NCI-H2196 treated with DMSO at 0.1 percent for 48 hours (cell line): ENCODE measurements around the gene HOXD4.

Source experiments
- DNase-seq: peaks from one replicate; lab custom pipeline; 2025; ENCODE audit not compliant: unreplicated experiment; lab: John Stamatoyannopoulos, UW

Gene HOXD4

DNA sequence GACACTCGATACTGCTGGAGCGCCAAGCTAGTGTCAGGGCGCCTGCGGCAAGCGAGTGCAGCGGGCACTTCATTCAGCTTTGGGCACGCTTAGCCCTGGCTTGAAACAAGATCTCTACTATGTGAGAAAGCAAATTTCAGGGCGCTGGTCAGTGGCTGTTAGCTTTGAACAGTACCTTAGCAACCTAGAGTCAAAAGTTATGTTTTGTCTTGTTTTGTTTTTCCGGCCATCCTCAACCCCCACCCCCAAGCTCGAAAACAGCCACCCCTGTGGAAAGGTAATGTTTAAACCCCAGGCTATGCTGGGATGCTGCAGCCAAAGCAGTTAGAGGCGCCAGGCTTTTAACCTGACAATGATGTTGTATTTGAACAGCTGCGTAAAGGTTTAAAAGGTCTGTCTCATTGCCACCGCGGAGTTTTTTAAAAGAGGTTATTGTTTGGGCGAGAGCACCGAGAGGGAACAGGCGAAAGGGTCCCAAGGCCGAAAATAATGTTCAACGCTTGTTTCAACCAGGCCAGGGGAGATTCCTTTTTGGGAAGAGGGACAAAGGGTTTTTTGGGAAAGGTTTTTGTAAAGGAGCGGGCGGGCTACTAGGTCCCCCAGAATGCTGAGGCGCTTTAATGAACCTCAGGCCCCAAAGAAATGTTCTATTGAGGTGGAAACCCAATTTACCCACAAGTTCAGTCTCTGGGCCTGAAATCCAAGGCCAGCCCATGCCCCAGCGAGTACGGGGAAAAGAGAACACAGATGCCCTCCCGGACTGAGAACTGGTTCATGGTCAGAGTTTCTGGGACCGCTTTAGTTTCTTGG is 37.0 kb upstream of the HOXD4 start:
- peak; percentile 97 for DNase-seq

DNA sequence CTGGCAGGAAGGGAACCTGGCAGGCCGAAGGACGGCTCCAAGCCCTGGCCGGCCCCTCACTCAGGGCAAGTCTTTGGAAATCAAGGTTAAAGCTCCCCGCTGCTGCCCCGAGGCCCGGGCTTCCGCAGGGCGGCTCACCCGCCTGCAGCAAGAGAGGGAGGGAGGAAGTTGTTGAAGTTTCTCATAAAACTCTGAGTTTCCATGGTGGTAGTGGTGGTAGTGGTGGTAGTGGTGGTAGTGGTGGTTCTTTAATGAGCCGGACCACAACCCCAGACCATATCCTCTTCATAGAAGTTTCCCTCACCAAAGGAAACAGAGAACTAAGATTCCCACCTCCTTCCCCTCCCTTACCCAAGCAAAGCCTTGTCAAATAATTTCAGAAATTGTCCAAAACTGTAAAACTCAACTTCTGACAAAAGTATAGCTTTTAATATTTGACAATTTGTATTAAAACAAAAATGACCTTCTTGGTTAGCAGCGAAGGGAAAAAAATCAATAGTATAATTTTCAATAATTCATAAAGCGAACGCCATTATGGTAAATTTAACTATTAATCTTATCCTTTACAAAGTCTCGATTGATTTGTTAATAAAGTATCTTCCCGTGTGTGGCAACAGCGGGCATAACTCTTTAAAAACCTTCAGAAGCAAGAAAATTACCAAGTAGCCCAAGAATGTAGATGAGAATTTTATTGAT is 36.3 kb upstream of the HOXD4 start:
- no peak for DNase-seq

DNA sequence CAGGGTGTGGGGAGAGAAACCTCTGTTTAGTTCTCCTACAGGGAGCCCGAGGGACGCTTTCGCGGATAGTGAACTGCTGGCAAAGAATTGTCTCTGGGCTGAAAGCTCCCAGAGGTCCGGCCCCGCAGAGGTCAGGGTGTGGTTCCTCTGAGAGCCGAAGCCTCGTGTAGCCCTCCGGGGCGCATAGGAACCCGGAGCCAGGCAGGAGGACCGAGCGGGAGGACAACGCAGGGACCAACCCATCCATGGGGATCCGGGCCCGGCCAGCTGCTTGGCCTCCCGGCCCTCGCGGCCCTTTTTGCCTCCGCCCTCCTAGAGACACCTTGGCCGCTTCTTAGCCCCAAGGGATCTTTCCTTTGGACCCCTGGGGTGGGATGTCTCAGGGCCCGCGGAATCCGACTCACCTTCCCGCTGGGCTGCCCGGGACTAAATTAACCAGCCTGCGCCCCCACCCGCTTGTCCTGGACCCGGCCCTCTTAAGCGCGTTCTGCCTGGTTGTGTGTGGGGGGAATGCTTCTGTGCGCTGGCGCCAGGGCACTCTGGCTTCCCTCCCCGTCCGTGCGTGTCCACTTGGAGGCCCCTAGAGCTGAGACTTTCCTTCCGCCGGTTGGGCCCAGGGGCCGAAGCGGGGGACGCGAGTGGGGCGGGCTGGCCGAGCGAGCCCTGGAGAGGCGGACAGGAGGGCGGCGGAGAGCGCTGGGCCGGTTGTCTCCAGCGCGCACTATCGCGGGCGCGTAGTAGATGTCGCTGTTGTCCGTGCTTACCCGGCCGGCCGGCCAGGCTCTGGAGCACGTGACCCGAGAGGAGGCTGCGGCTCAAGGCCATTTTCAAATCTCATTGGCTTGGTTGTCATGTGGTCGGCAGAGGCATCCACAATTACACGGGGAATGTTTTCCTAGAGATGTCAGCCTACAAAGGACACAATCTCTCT is 35.2 kb upstream of the HOXD4 start, which contains the start of gene HOXD10:
TSS of gene HOXD10 (plus strand) at position 896 of the 931 bp plus-strand sequence. CDS start 56 bp downstream, outside the sequence.
- no peak for DNase-seq

DNA sequence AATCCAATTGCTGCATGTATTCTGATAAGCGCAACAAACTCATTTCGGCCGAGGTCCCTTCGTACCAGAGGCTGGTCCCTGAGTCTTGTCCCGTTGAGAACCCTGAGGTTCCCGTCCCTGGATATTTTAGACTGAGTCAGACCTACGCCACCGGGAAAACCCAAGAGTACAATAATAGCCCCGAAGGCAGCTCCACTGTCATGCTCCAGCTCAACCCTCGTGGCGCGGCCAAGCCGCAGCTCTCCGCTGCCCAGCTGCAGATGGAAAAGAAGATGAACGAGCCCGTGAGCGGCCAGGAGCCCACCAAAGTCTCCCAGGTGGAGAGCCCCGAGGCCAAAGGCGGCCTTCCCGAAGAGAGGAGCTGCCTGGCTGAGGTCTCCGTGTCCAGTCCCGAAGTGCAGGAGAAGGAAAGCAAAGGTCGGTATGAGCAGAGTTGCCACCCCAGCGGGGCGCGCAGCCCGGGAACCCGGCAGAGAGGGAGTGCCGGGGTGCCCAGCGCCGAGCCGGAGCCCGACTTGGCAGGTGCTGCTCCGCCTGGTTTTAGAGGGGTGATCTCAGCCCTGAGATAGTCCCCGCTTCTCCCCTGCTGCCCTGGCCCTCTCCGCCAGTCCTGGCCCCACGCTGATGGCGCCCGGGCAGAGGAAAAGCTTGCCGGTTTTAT is 34.1 kb upstream of the HOXD4 start:
- DNase-seq, result no peak

DNA sequence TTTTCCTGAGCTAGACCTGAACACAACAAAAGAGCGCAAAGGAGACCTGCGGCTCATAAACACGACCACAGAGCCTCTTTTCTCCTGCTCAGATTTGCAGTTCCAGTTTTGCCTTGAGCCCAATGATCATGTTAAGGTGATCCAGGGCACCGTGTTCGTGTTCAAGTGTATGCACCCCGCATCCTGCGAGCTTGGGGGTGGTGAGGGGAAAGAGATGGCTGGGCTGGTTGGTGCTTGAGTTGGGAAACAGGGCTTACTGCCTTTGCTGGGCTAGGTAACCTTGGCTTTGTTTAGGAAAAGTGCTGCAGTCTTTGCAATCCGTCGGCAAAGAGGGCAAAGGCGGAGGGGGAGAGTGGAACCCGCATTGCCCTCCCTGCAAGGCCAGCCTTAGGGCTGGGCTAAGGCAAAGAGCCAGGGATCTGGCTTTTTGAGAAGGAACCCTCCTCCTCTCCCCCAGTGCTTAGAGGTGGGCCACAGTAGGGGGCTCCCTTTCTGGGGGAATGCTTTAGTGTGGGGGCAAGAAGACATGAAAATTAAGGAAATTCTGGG is 33.5 kb upstream of the HOXD4 start:
- DNase-seq, result no peak

DNA sequence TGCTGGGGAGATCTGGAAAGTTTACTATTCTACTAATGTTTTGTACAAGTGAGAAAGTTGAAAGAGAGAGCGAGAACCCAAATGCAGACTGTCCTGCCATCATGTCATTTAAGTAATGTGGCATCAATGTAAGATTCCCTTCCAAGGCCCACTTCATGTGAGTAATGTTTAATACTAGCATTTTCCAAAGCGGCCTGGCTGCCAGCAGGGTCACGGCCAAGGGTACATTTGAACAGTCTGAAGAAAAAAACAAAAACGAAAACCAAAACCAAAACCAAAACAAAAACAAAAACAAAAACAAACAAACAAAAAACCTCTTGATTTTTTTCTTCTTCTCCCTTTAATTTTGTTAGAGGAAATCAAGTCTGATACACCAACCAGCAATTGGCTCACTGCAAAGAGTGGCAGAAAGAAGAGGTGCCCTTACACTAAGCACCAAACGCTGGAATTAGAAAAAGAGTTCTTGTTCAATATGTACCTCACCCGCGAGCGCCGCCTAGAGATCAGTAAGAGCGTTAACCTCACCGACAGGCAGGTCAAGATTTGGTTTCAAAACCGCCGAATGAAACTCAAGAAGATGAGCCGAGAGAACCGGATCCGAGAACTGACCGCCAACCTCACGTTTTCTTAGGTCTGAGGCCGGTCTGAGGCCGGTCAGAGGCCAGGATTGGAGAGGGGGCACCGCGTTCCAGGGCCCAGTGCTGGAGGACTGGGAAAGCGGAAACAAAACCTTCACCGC is 32.6 kb upstream of the HOXD4 start:
- no peak for DNase-seq

DNA sequence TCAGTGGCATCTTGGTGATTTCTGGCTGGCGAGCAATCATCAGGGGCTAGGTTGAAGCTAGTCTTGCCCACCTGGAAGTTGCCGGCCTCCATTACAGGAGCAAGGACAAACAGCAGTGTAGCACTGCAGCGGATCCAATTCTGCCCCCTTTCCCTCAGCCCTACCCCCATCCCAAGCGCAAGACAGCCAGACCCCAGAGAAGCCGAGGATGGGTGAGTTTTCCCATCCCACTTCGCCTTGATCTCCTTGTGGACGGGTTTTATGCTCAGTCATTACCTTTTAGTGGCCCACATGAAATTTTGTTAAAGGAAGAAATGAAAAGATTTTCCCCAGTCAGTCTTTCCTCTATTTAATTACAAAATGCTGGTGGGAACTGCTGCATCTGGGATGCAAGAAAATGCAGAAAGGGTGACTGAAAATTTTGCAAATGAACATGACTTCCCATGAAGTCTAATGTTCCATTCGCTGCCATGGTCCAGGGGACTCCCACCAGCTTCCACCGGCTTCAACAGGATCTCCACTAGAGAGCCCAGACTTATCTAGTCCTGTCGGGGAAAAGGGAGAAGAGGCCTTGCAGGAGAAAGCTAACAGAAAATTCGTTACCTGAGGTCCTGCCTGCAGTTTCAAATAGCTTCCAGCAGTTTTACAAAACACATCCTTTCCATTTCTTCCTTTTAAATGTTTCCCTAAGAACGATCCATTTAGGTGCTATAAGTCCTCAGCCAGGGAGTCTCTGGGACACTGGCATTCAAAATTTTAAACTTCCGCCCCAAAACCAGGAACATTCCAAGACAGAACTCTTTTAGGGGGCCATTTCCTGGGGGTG is 30.8 kb upstream of the HOXD4 start:
- DNase-seq, result no peak

DNA sequence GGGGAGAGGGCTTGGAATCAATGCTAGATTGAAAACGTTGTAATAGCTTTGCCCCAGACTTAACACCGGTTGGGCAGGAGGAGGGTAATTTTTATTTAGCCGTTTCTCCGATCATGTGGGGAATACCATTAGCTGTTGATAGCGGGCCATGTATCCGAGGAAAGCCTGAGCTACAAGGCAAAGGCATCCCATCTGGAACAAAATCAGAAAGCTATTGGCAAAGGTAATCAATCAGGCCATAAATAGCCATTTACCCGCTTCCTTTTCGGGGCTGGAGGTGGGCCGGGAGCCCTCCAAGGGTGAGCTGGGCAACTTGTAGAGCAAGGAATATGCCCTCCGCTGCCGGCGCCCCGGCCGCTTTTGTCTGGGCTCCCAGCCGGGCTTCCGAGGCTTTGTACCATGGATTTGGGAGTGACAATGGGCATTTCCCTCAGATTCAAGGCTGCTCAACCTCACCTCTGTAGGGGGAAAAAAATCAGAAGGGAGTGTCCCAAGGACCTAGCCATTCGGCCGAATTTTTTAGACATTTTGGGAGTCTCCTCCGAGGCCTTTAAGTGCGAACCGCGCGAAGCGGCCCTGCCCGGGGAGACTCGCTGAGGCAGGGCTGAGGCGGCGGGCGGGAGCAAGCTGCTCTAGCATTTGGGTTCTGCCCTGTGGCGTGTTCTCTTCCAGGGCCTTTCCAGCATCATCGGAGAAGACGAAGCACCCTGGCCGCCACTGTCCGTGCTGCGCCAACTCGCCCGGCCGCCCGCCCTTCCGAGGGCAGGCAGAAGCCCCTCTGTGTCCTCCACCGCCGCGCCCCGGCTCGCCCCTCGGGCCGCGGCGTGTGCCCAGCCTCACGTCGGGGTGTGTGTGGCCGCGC is 29.9 kb upstream of the HOXD4 start:
- no peak for DNase-seq

DNA sequence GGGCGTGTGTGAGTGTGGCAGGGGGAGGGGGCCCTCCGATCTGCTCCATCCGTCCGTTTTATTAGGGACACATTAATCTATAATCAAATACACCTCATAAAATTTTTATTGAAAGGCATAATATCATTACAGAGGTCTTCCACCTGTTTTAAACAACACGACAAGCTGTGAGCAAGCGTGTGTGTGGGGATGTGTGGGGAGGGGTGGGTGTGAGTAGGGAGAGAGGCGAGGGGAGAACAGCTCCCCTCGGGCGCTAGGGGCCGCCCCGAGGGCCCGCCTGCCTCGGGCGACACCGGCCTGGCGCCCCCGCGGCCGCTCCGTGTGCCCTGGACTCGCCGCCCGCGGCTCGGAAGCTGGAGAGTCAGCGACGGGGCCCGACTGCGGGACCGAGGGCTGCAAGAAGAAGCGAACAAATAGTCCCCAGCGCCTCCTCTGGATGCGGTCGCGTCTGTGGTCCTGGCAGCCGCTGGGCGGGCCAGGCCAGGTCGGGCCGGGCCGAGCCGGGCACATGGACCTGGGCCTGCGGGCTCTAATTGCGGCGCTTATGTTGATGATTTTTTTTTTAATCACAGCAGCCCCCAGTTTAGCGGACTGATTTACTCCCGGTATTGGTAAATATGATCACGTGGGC is 29.2 kb upstream of the HOXD4 start:
- DNase-seq, result no peak

DNA sequence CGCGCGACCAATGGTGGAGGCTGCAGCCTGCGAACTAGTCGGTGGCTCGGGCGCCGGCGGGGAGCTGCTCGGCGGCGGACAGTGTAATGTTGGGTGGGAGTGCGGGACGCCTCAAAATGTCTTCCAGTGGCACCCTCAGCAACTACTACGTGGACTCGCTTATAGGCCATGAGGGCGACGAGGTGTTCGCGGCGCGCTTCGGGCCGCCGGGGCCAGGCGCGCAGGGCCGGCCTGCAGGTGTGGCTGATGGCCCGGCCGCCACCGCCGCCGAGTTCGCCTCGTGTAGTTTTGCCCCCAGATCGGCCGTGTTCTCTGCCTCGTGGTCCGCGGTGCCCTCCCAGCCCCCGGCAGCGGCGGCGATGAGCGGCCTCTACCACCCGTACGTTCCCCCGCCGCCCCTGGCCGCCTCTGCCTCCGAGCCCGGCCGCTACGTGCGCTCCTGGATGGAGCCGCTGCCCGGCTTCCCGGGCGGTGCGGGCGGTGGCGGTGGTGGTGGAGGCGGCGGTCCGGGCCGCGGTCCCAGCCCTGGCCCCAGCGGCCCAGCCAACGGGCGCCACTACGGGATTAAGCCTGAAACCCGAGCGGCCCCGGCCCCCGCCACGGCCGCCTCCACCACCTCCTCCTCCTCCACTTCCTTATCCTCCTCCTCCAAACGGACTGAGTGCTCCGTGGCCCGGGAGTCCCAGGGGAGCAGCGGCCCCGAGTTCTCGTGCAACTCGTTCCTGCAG is 28.5 kb upstream of the HOXD4 start, which contains the start of gene HOXD9:
TSS of gene HOXD9 (plus strand) at position 37 of the 728 bp plus-strand sequence. CDS start at position 87, 50 bp downstream.
- DNase-seq, result no peak

DNA sequence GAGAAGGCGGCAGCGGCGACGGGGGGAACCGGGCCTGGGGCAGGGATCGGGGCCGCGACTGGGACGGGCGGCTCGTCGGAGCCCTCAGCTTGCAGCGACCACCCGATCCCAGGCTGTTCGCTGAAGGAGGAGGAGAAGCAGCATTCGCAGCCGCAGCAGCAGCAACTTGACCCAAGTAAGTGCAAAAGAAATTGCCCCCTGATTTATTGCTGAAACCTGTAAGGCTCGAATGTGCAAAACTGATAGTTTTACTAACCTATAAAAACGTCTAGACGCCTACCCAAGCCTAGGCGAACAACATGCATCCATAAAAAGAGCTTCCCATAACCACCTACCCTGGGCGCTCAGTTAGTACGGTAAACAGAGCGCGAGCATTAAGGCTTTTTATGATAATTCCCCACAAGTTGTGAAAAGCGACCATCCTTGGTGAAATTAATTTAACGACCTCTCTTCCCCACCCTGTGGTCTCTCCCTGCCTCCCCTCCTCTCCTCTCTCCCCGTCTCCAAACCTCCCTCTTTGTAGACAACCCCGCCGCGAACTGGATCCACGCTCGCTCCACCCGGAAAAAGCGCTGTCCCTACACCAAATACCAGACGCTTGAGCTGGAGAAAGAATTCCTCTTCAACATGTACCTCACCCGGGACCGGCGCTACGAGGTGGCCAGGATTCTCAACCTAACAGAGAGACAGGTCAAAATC is 27.8 kb upstream of the HOXD4 start:
- no peak for DNase-seq

DNA sequence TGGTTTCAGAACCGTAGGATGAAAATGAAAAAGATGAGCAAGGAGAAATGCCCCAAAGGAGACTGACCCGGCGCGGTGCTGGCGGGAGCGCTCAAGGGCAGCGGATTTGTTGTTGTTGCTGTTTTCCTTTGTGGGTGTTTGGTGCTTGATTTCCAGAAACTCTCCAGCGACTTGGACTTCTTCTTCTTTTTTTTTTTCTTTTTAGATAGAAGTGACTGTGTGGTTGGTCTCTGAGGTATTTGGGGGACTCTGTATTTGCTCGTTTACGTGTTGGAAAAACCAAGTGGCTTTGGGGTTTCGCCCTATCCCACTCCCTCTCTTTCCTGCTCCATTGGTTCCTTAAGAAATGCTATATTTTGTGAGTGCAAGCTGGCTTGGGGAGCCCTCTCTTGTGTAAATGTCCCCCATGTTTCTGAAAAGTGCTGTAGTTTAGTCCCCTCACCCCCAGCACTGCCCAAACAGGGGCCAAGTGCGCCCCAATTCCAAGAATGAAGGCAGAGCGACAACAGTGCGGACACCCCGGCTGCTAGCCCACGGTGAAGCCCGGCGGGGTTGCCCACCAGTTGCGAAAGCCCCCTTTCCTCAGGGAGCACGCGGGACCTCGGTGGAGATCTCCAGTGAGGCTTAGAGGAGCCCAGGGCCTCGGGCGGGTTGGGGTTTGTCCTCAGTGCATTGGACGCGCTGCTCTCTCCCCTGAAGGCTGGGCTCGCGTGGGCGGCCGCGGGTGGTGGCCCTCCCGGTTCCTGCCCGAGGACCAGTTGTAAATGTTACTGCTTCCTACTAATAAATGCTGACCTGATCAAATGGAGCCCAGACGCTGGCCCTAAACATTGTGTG is 27.0 kb upstream of the HOXD4 start:
- no peak for DNase-seq

DNA sequence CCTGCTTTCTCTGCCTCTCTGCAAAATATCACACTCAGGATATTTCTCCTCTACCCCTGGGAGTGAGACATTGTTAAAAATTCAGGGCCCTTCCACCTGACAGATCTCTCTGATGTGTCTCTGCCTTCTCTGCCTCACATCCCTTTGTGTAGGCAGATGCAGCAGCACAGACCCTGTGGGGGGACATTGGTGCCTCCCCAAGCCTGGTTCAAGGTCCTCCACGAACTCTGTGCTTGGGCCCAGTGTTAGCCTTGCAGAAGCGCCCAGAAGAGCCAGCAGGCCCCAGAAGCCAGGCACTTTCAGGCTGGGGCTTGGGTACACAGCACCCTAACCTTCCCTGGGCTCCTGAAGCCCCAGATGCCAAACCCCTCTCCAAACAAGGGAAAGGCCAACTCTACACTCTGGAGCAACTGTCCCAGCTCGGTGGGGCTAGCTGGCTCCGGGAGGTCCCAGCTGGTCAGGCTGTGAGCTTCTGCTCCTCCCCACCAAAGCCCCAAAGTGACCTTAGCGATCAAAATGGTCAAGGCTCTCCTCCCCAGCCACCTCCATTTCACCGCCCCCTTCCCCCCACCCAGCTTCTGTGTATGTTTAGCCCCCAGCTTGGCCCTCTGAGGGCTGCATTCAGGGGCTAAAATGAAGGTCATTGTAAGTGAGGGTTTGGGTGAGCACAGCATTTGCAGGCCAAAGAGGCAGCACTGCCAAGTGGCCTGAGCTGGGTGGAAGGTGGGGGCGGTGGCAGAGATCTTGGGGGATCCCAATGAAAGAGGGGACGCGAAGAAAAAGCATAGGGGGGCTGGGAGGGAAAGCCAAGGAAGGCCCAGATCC is 26.2 kb upstream of the HOXD4 start:
- DNase-seq, result no peak

DNA sequence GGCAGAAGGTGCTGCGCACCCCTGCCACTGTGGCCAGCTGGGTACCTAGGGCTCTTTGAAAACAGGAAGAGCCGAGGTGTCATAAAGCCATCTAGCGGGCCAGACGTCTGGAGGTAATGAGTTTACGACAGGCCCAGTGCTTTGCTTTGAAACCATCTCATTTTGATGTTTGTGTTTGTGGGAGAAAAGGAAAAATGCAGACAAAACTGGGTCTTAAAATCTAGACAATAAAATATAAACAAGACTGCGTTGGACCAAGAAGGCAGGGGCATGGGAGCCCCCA is 25.6 kb upstream of the HOXD4 start:
- no peak for DNase-seq
